ENCODE measurements around the gene SNX32. TPM values are rescaled to one million over a fixed set of nuclear protein-coding genes. Genes with fewer than 3 reads are reported as not detected.
A peak's percentile ranks its signal among the peaks of the same experiment; 100 is the strongest.

The SNX32 gene
- total and polyA plus RNA-seq, 2 donors (not counting 3 experiments of a cell fraction or from before 2014, with no cell fraction given), result 0.19 TPM; not detected in 1

- Histone ChIP-seq H3K36me3 (ENCODE audit: control insufficient read depth in 2 of 2, extremely low read depth in 1 of 2, insufficient read depth in 2 of 2, low read length in 2 of 2) (peaks cover 27 to 34% of the 10 kb centered on the region in 2 experiments), H3K9me1 (replicated peaks; ENCODE audit: control insufficient read depth, extremely low read depth, insufficient read depth, low read length) (no peaks in the 10 kb centered on the region), H3K9me3 (replicated peaks; ENCODE audit: control insufficient read depth, insufficient read depth, low read length) (no peaks in the 10 kb centered on the region), H4K20me1 (replicated peaks; ENCODE audit: control insufficient read depth, extremely low read depth, insufficient read depth, low read length) (peaks cover 4% of the 10 kb centered on the region), H3K27me3 (ENCODE audit: control insufficient read depth in 2 of 2, insufficient read depth in 2 of 2, low read length in 2 of 2) (no peaks in the 10 kb centered on the region), H3K4me1 (ENCODE audit: control insufficient read depth, extremely low read depth, insufficient read depth, low read length) (peaks cover 41% of the 10 kb centered on the region), H3K4me3 (replicated peaks in 1 of 3; ENCODE audit: insufficient read depth in 1 of 3, low read depth in 1 of 3, low read length in 3 of 3) (peak overlapping the region; percentile 21 to 76 (median 71)), H3K4me2 (ENCODE audit: insufficient read depth, low read length) (peak overlapping the region; percentile 78), H3K9ac (replicated peaks; ENCODE audit: extremely low read depth, insufficient read depth, low read length) (peak overlapping the region; percentile 75), H3K27ac (ENCODE audit: insufficient read depth, low read depth, low read length) (peak overlapping the region; percentile 77), H2AFZ (ENCODE audit: low read depth, low read length) (peak overlapping the region; percentile 52), H3K79me2 (ENCODE audit: control insufficient read depth, insufficient read depth, low read length) (peaks cover 70% of the 10 kb centered on the region)
- DNase-seq (ENCODE audit: low read depth, low spot score), result peak; percentile 98
- intact Hi-C loops (cut with micrococcal nuclease) (loop anchor here (1.0 to 2.0 kb wide), 2 partner anchors 102 to 206 kb away; partner anchors contain the start of gene SART1), dilution Hi-C loops (cut with MboI; ENCODE audit: extremely low pct_ligation_motif_present, low sequenced_read_pairs) (no loop called here)
- CTCF ChIA-PET, result interaction anchor here (0.8 to 4.8 kb wide), 17 partner anchors 9 to 221 kb away, joined by 3 to 73 read pairs (median 5); partner anchors contain the start of genes AP5B1, CCDC85B, CTSW and EFEMP2
- POLR2A ChIA-PET, result interaction anchor here (0.6 to 5.4 kb wide), 10 partner anchors 8 to 260 kb away, joined by 3 to 67 read pairs (median 4); partner anchors contain the start of genes CCDC85B, FIBP and KAT5
- TF ChIP-seq POLR2A (IDR thresholded peaks at IDR 0.05; ENCODE audit: low read depth, low read length), result peak; percentile 94
- TF ChIP-seq, protein P1, sequence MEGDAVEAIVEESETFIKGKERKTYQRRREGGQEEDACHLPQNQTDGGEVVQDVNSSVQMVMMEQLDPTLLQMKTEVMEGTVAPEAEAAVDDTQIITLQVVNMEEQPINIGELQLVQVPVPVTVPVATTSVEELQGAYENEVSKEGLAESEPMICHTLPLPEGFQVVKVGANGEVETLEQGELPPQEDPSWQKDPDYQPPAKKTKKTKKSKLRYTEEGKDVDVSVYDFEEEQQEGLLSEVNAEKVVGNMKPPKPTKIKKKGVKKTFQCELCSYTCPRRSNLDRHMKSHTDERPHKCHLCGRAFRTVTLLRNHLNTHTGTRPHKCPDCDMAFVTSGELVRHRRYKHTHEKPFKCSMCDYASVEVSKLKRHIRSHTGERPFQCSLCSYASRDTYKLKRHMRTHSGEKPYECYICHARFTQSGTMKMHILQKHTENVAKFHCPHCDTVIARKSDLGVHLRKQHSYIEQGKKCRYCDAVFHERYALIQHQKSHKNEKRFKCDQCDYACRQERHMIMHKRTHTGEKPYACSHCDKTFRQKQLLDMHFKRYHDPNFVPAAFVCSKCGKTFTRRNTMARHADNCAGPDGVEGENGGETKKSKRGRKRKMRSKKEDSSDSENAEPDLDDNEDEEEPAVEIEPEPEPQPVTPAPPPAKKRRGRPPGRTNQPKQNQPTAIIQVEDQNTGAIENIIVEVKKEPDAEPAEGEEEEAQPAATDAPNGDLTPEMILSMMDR (IDR thresholded peaks at IDR 0.05; ENCODE audit: extremely low read depth in 1 of 2, insufficient read depth in 1 of 2, low read depth in 1 of 2, low read length in 2 of 2), result peak in 1 of 2 donors; percentile 22
- no peak for TF ChIP-seq JUN (IDR thresholded peaks at IDR 0.05; ENCODE audit: borderline replicate concordance, insufficient read depth, insufficient read length, low read depth)
- TF ChIP-seq POLR2AphosphoS5 (IDR thresholded peaks at IDR 0.05; ENCODE audit: insufficient read depth, low read depth, low read length), result peak; percentile 84
- no peak for TF ChIP-seq MAX (IDR thresholded peaks at IDR 0.05; ENCODE audit: insufficient read depth, insufficient read length)
- BruUV-seq (replicated peaks), result no TSS peak
- peak; percentile 96 for FAIRE-seq
Observed at GRCh38 chr11:65859095-65859811, 25.5 kb downstream of the SNX32 start.

Measured in endothelial cell of umbilical vein (primary cell).